KBM-7 (cell line): ENCODE data around the gene COG3.
"Not testable (repeated sequence)": the region's sequence is repeated elsewhere in the genome, so short reads cannot be mapped to it uniquely, and the experiment has no call there.

Experiments used
- DNase-seq: peaks from one replicate; pipeline ENCODE4 v3.0.0-alpha.2; 2015
- in situ Hi-C: fragments of 300-500 bp; cut with MboI; formaldehyde crosslinking; loops from 2 replicates; pipeline ENCODE4 v1.14.3; 2020; ENCODE audit warnings: low sequenced_read_pairs, low pct_unique_long_range_greater_than_20kb, mixed read lengths

The COG3 gene

DNA sequence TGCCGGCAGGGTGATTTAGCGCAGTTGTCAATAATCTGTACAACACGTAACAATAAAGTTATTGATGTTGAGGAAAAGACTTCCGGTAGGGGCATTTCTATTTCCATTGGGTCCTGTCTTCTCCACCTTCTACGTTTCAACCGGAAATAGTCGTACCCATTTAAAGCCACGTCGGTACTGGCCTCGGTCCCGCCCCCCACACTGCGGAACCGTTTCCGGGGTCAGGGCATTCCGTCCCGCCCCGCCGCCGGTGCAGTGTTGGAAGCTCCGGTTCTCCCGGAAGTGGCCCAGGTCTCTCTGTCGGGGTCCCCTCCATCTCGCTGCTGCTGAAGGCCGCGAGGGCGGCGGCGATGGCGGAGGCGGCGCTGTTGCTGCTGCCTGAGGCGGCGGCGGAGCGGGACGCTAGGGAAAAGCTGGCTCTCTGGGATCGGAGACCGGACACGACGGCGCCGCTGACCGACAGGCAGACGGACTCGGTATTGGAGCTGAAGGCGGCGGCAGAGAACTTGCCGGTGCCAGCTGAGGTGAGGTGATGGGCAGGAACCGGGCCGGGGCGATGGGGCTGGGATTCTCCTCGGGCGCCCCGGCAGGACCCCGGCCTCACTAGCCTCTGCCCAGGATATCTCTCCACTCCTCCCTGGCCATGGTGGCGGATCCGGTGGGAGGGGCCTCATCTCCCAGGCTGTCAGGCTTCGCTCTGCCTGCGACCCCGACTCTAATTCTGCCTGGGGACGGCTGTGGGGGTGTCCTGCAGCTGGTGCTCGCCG is at the start of gene COG3:
Gene COG3 (plus strand): TSS at position 253 of the 767 bp plus-strand sequence. CDS start 98 bp downstream, at position 351.
- in situ Hi-C loops = no loop called here
- peak; percentile 97 for DNase-seq

GRCh38 chr13:45415112-45415511 is 49.6 kb upstream of the COG3 start:
- no peak for DNase-seq

DNA sequence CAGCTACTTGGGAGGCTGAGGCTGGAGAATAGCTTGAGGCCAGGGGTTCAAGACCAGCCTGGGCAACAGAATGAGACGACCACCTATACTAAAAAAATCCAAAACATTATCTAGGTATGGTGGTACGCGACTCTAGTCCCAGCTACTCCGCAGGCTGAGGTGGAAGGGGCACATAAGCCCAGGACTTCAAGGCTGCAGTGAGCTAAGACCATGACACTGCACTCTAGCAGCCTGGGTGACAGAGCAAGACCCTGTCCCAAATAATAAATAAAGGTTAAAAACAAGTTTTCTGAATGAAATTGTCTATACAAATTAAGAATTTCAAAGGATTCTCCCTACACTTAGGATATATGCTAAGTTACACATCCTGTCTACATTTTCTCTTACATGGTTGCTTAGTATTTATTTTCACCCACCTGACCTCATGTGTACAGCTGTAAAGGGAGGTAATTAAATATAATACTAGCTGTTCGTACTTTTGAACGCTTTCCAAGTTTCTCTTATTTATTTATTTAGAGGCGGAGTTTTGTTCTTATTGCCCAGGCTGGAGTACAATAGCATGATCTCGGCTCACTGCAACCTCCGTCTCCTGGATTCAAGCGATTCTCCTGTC is 48.1 kb upstream of the COG3 start:
- in situ Hi-C loops = no loop called here
- DNase-seq = peak; percentile 19

More at GRCh38 chr13:45415112-45415511, 49.6 kb upstream of the COG3 start:
- in situ Hi-C loops = no loop called here

DNA sequence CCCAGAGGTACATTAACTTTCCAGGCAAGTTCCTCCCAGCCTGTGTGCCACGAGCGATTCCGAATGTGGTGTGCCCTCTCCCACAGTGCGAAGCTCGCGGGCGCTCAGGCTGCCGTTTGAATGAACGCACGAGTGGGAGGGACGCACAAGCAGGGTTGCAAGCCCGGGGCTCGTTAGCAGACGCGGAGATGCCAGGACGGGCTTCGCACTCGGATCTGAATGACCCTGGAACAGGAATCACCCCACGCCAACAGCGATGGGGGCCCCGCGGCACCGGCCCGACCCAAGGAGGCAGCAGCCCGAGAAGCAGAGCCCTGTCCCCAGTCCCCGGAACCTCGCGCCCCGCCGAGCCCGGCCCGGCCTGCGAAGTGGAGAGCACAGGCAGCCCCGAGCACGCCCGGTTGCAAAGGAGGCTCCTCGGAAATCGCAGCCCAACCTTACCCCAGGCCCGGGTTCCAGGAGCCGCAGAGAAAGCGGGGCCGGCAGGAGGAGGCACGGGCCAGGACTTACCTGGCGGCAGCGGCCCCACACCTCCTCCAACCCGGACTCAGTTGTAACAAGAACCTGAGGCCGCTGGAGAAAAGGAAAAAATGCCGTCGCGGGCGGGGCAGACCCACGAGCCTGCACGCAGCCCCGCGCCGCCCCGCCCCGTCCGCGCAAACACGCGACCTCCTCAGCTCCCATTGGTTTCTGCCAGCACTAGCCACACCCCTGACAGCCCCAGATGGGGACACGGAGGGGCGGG is 46.8 kb upstream of the COG3 start, which contains the start of gene SLC25A30:
Gene SLC25A30 (minus strand): TSS at position 584 of the 745 bp plus-strand sequence. CDS start 6,948 bp downstream, outside the sequence.
- peak; percentile 96 for DNase-seq
- in situ Hi-C loops = no loop called here

DNA sequence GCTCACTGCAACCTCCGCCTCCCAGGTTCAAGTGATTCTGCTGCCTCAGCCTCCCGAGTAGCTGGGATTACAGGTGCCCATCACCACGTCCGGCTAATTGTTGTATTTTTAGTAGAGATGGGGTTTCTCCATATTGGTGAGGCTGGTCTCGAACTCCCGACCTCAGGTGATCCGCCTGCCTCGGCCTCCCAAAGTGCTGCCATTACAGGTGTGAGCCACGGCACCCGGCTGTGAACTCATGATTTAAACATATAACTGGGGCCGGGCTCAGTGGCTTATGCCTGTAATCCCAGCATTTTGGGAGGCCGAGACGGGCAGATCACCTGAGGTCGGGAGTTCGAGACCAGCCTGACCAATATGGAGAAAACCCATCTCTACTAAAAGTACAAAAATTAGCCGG is 45.4 kb upstream of the COG3 start:
- DNase-seq, in situ Hi-C loops: not testable (repeated sequence)

DNA sequence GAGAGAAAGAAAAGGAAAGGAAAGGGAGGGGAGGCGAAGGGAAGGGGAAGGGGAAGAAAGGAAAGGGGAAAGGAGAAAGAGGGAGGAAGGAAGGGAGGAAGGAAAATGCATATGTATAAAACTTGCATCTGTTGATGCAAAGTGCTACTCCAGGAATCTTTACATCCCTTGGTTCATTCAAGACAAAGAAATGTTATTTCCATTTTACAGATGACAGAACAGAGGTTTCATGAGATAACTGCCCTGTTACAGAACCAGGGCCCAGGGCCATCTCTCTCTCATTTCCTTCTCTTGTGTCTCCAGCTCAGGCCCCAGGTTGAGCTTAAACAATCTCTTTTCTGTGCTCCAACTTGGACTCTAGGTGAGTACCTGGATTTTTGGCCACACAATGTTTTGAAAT is 44.8 kb upstream of the COG3 start:
- DNase-seq = no peak
- in situ Hi-C loops = no loop called here

DNA sequence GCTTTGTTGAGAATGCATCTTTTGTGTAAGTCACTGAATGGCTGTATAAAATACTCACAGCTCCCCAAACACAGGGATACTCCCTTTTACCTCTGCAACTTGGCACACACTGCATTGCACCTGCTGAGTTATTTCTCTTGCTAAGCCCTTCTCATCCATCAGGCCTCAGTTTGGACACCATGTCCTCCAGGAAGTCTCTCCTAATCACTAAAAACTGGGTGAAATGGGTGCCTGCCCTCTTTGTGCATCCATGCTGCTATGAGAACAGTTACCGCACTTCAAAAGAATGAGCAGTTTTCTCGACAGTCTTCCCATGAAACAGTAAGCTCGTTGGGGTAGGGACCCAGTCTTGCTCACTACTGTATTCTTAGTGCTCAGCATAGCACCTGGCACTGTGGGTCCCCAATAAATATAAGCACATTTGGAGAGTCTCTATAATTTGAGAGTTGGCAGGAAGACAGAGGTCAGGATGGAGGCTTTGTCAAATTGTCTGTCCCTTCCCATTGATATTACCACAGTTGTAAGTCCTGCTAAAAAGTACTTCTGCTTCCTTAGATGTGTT is 41.9 kb upstream of the COG3 start:
- DNase-seq = peak; percentile 42
- in situ Hi-C loops = no loop called here

DNA sequence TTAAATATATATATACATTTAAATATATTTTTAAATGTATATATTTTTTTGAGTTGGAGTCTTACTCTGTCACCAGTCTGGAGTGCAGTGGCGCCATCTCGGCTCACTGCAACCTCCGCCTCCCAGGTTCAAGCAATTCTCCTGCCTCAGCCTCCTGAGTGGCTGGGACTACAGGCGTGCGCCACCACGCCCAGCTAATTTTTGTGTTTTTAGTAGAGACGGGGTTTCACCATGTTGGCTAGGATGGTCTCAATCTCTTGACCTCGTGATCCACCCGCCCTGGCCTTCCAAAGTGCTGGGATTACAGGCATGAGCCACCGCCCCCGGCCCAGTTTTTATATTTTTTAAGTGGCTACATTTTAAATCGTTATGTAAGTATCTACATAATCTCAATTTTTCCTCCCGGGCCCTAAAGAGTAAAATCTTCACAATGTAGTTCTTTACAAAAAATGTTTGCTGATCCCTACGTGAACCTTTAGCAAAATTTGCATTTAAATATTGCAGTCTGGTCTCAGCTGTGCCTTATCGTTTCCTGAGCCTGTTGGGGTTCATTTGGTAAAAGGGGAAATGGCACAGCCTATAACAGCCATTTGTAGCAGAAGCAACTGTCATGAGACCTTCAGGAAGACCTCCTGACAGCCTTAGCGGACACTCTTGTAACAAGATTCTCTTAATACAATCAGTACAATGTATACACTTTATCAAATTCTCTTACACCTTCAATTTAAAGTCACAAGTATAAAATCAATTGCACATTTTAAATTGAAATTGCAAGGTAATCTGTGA is 38.5 kb upstream of the COG3 start:
- in situ Hi-C loops = not testable (repeated sequence)
- peak; percentile 47 for DNase-seq

DNA sequence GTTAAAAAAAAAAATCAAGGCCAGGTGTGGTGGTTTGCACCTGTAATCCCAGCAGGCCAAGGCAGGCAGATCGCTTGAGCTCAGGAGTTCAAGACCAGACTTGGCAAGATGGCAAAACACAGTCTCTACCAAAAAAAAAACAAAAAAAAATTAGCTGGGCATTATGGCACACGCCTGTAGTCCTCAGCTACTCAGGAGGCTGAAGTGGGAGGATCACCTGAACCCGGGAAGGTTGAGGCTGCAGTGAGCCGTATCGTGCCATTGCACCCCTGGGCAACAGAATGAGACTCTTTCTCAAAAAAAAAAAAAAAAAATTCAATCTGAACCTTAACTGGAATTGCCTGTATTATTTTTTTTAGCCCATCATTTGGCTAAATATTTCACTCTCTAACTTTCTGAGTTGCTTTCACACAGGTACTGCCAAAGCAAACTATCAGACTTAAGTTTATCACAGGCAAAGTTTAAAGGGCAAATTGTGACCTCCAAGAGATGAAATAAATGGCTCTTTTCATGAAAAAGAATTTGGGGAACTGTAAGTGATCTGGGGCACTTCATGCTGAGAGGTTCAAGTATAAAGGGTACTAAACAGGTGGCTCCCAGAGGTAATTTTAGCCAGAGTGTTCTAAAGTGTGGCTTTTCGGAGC is 31.9 kb upstream of the COG3 start:
- no peak for DNase-seq
- in situ Hi-C loops = no loop called here

- in situ Hi-C loops = no loop called here
These were observed 31.4 kb upstream of the COG3 start for GRCh38 chr13:45433381-45433790.

GRCh38 chr13:45434556-45435371 is 30.0 kb upstream of the COG3 start:
- DNase-seq = no peak
- in situ Hi-C loops = no loop called here

More at GRCh38 chr13:45433381-45433790, 31.4 kb upstream of the COG3 start:
- DNase-seq = no peak

DNA sequence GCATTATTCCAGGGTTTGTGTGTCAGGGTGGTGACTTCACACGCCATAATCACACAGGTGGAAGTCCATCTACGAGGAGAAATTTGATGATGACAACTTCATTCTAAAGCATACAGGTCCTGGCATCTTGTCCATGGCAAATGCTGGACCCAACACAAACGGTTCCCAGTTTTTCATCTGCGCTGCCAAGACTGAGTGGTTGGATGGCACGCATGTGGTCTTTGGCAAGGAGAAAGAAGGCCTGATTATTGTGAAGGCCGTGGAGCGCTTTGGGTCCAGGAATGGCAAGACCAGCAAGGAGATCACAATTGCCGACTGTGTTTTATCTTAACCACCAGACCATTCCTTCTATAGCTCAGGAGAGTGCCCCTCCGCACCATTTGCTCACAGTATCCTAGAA is 28.4 kb upstream of the COG3 start:
- DNase-seq = no peak
- in situ Hi-C loops = no loop called here

- in situ Hi-C loops = no loop called here
- no peak for DNase-seq
These were observed 27.8 kb upstream of the COG3 start for GRCh38 chr13:45436953-45437352.

GRCh38 chr13:45437947-45438346 is 26.8 kb upstream of the COG3 start:
- no peak for DNase-seq
- in situ Hi-C loops = no loop called here

- in situ Hi-C loops = no loop called here
- DNase-seq = no peak
These were observed 25.7 kb upstream of the COG3 start for GRCh38 chr13:45439008-45439407.

DNA sequence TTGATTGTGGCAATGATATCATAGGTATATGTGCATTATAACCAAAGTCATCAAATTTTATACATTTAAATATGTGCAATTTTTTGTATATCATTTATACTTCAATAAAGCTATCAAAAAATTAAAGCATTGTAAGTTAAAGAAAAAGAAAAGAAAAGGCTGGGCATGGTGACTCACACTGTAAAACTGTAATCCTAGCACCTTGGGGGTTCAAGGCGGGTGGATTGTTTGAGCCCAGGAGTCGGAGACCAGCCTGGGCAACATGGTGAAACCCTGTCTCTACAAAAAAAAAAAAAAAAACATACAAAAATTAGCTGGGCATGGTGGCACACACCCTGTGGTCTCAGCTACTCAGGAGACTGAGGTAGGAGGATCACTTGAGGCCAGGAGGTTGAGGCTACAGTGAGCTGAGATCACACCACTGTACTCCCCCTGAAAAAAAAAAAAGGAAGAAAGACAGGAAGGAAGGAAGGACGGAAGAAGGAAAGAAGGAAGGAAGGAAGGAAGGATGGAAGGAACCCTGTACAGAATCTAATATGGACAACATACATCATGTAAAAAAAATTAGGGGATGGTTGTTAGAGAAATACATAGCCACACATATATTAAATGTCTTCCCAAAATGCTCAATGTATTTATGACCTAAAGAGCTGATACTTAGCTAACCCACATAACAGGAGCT is 24.8 kb upstream of the COG3 start:
- in situ Hi-C loops = no loop called here
- DNase-seq = no peak

DNA sequence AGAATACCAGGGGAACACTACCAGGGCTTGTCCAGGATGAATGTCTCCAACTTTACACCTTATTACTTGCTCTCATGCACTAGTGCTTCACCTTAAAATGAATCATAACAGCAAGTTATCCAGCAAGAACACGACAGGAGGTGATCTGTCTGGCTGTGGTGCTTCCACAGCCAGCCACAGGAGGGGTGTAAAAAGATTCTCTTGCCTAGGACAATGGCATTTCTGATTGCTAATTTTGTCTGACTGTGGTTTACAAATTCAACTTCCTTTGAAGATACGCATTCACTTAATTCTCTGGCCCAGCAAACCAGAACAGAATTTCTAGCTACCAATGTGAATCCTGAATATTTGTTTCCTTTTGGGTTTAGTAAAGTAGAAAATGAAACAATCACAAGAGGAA is 23.1 kb upstream of the COG3 start:
- DNase-seq = peak; percentile 33
- in situ Hi-C loops = no loop called here
